ENCODE data around the gene BBS9. TPM values are rescaled to one million over a fixed set of nuclear protein-coding genes. Genes with fewer than 3 reads are reported as not detected.
"Not testable (repeated sequence)": the region's sequence is repeated elsewhere in the genome, so short reads cannot be mapped to it uniquely, and the experiment has no call there.

Gene BBS9
- polyA plus RNA-seq, 1 donor = 16.3 TPM

GRCh38 chr7:33276729-33277128, 147.4 kb downstream of the BBS9 start:
- no peak for DNase-seq

GRCh38 chr7:33278095-33278494, 148.7 kb downstream of the BBS9 start:
- no peak for DNase-seq

GRCh38 chr7:33286501-33286900, 157.1 kb downstream of the BBS9 start:
- DNase-seq = peak; percentile 43

GRCh38 chr7:33287738-33288137, 158.4 kb downstream of the BBS9 start:
- DNase-seq = no peak

GRCh38 chr7:33298848-33299247, 169.5 kb downstream of the BBS9 start:
- DNase-seq = no peak

- no peak for DNase-seq
These were observed 170.1 kb downstream of the BBS9 start for GRCh38 chr7:33299425-33299824.

GRCh38 chr7:33300131-33300530, 170.8 kb downstream of the BBS9 start:
- no peak for DNase-seq

- no peak for DNase-seq
These were observed 171.4 kb downstream of the BBS9 start for GRCh38 chr7:33300742-33301141.

GRCh38 chr7:33303978-33304557, 174.7 kb downstream of the BBS9 start:
- DNase-seq = not testable (repeated sequence)

- DNase-seq = no peak
These were observed 177.8 kb downstream of the BBS9 start for GRCh38 chr7:33307205-33307604.

GRCh38 chr7:33310546-33310945, 181.2 kb downstream of the BBS9 start:
- DNase-seq = no peak

- no peak for DNase-seq
These were observed 196.6 kb downstream of the BBS9 start for GRCh38 chr7:33325754-33326484.

- DNase-seq = no peak
These were observed 197.1 kb downstream of the BBS9 start for GRCh38 chr7:33326485-33326848.

GRCh38 chr7:33327427-33327826, 198.1 kb downstream of the BBS9 start:
- no peak for DNase-seq

- DNase-seq = no peak
These were observed 205.0 kb downstream of the BBS9 start for GRCh38 chr7:33334349-33334748.

- DNase-seq = no peak
These were observed 207.5 kb downstream of the BBS9 start for GRCh38 chr7:33336820-33337219.

GRCh38 chr7:33339074-33339790, 209.9 kb downstream of the BBS9 start:
- no peak for DNase-seq

- no peak for DNase-seq
These were observed 216.7 kb downstream of the BBS9 start for GRCh38 chr7:33346055-33346454.

GRCh38 chr7:33350577-33350976, 221.2 kb downstream of the BBS9 start:
- no peak for DNase-seq

GRCh38 chr7:33351709-33352108, 222.3 kb downstream of the BBS9 start:
- DNase-seq = no peak

GRCh38 chr7:33354201-33354600, 224.8 kb downstream of the BBS9 start:
- no peak for DNase-seq

GRCh38 chr7:33355386-33355785, 226.0 kb downstream of the BBS9 start:
- DNase-seq = no peak

GRCh38 chr7:33356336-33356735, 227.0 kb downstream of the BBS9 start:
- no peak for DNase-seq

GRCh38 chr7:33357846-33358245, 228.5 kb downstream of the BBS9 start:
- DNase-seq = no peak
